OCI-LY7 (cell line): ENCODE measurements around the gene NDUFS6. TPM values are rescaled to one million over a fixed set of nuclear protein-coding genes. Genes with fewer than 3 reads are reported as not detected.

ENCODE experiments used
- BruUV-seq: library from RNA; stranded (reverse); fragments of 400-500 nt; replicated peaks from 2 replicates; lab custom pipeline; 2021; lab: Mats Ljungman, UMichigan
- CTCF ChIA-PET: fragments of 300-600 bp; sonication (Branson Sonifier 250); formaldehyde crosslinking; loops from one replicate; lab custom pipeline; 2022; ENCODE audit warnings: antibody characterized with exemption; ENCODE audit not compliant: unreplicated experiment; lab: Charles Lee
- POLR2A ChIA-PET: fragments of 300-600 bp; sonication (Branson Sonifier 250); formaldehyde crosslinking; loops from one replicate; lab custom pipeline; 2022; ENCODE audit warnings: antibody characterized with exemption; lab: Charles Lee
- DNase-seq: peaks from one replicate; pipeline ENCODE4 v3.0.0-alpha.2; 2015; ENCODE audit warnings: low spot score
- H2AFZ ChIP-seq: fragments of 200-600 bp; sonication (generic), shearing (Covaris generic); 2 replicates; pipeline ENCODE4 v1.6.1; 2014; ENCODE audit warnings: mild to moderate bottlenecking, antibody characterized with exemption, low read length, moderate library complexity
- H3K27ac ChIP-seq: fragments of 200-600 bp; sonication (generic); 2 replicates; pipeline ENCODE4 v1.5.1; 2014; ENCODE audit warnings: mixed run types, low read depth, mild to moderate bottlenecking, moderate library complexity, low read length, inconsistent platforms; ENCODE audit not compliant: poor library complexity, severe bottlenecking
- H3K36me3 ChIP-seq: fragments of 200-600 bp; sonication (generic); 2 replicates; pipeline ENCODE4 v1.6.1; 2014; ENCODE audit warnings: mild to moderate bottlenecking, antibody characterized with exemption, low read length, moderate library complexity, mixed read lengths; ENCODE audit not compliant: insufficient read depth
- H3K4me1 ChIP-seq: fragments of 200-600 bp; sonication (generic); 2 replicates; pipeline ENCODE4 v1.5.1; 2014; ENCODE audit warnings: mild to moderate bottlenecking, low read length; ENCODE audit not compliant: insufficient read depth, poor library complexity, severe bottlenecking
- H3K4me2 ChIP-seq: fragments of 200-600 bp; sonication (generic); 2 replicates; pipeline ENCODE4 v1.6.1; 2014; ENCODE audit warnings: mild to moderate bottlenecking, low read length
- H3K4me3 ChIP-seq: fragments of 200-600 bp; sonication (generic); 2 replicates; pipeline ENCODE4 v1.5.1; 2014; ENCODE audit warnings: mild to moderate bottlenecking, low read depth, low read length; ENCODE audit not compliant: poor library complexity, severe bottlenecking
- H3K79me2 ChIP-seq: fragments of 200-600 bp; sonication (generic); 2 replicates; pipeline ENCODE4 v1.6.1; 2016; ENCODE audit warnings: low read depth, mild to moderate bottlenecking, low read length, moderate library complexity, mixed read lengths; ENCODE audit not compliant: insufficient read depth
- H3K9me2 ChIP-seq: fragments of 200-600 bp; sonication (generic); 2 replicates; pipeline ENCODE4 v1.6.1; 2016; ENCODE audit warnings: mild to moderate bottlenecking, low read length, mixed read lengths; ENCODE audit not compliant: insufficient read depth
- H3K9me3 ChIP-seq: fragments of 200-600 bp; sonication (generic); 2 replicates; pipeline ENCODE4 v1.6.1; 2014; ENCODE audit warnings: mild to moderate bottlenecking, mixed run types, low read length, mixed read lengths
- H4K20me1 ChIP-seq: fragments of 200-600 bp; sonication (generic); 2 replicates; pipeline ENCODE4 v1.6.1; 2014; ENCODE audit warnings: mild to moderate bottlenecking, antibody characterized with exemption, low read length, moderate library complexity, mixed read lengths; ENCODE audit not compliant: insufficient read depth
- CTCF ChIP-seq: fragments of 200-600 bp; sonication (generic); conservative IDR thresholded peaks from 2 replicates; pipeline ENCODE4 v1.5.1; 2014; ENCODE audit warnings: mild to moderate bottlenecking, antibody characterized with exemption, low read length, moderate library complexity, mixed read lengths
- EZH2phosphoT487 ChIP-seq: fragments of 200-600 bp; sonication (generic); IDR thresholded peaks from 2 replicates; pipeline ENCODE4 v1.6.1; 2018; ENCODE audit warnings: low read depth, borderline replicate concordance, mild to moderate bottlenecking, mixed run types, antibody characterized with exemption, low read length, moderate library complexity, mixed read lengths
- intact Hi-C: fragments of 100-400 bp; cut with micrococcal nuclease; formaldehyde crosslinking; loops from one replicate; pipeline ENCODE4 v1.10.0; 2022; ENCODE audit not compliant: unreplicated experiment
- total RNA-seq, 2 experiments: library from RNA; depleted of rRNA in 1 of 2; stranded (reverse); fragments of >200 nt in 1 of 2; shearing (Covaris generic) in 1 of 2; gene quantifications; 2 replicates each; pipeline ENCODE4 v1.2.3, GENCODE V29; 2014 to 2022

Gene NDUFS6
- total RNA-seq, 2 experiments from 2014 or later, result 41.5 to 58.7 TPM

- peaks cover 24% of the 10 kb centered on the region for H3K4me1 ChIP-seq
- intact Hi-C loops, result no loop called here
- H3K4me2 ChIP-seq, result no peak overlapping the region
- H3K9me2 ChIP-seq, result no peaks in the 10 kb centered on the region
- no peaks in the 10 kb centered on the region for H3K79me2 ChIP-seq
- H3K4me3 ChIP-seq, result no peak overlapping the region
- DNase-seq, result no peak
- TF ChIP-seq EZH2phosphoT487, result no peak
- TF ChIP-seq CTCF, result no peak
- CTCF ChIA-PET, result no interaction called here
- BruUV-seq, result no TSS peak
- H3K27ac ChIP-seq, result no peak overlapping the region
- POLR2A ChIA-PET, result no interaction called here
- H2AFZ ChIP-seq, result no peak overlapping the region
- H3K9me3 ChIP-seq, result no peaks in the 10 kb centered on the region
- H3K36me3 ChIP-seq, result no peaks in the 10 kb centered on the region
- no peaks in the 10 kb centered on the region for H4K20me1 ChIP-seq
Observed at GRCh38 chr5:1779782-1780613, 21.2 kb upstream of the NDUFS6 start.

- BruUV-seq, result no TSS peak
- H3K27ac ChIP-seq, result no peak overlapping the region
- H4K20me1 ChIP-seq, result no peaks in the 10 kb centered on the region
- TF ChIP-seq CTCF (no peak), EZH2phosphoT487 (no peak)
- POLR2A ChIA-PET, result no interaction called here
- no peak overlapping the region for H3K4me2 ChIP-seq
- no peaks in the 10 kb centered on the region for H3K79me2 ChIP-seq
- CTCF ChIA-PET, result no interaction called here
- H2AFZ ChIP-seq, result no peak overlapping the region
- no peak for DNase-seq
- peaks cover 28% of the 10 kb centered on the region for H3K4me1 ChIP-seq
- intact Hi-C loops, result no loop called here
- H3K9me2 ChIP-seq, result no peaks in the 10 kb centered on the region
- no peak overlapping the region for H3K4me3 ChIP-seq
- no peaks in the 10 kb centered on the region for H3K36me3 ChIP-seq
- H3K9me3 ChIP-seq, result no peaks in the 10 kb centered on the region
Observed at GRCh38 chr5:1780614-1780930, 20.6 kb upstream of the NDUFS6 start.

GRCh38 chr5:1781107-1781506 lies 20.1 kb upstream of the NDUFS6 start:
- ChIA-PET POLR2A (interaction anchor here (0.6 to 1.4 kb wide), 2 partner anchors 14 to 245 kb away, joined by 4 to 5 read pairs; no protein-coding TSS in a partner anchor), CTCF (no interaction called here)
- Histone ChIP-seq H3K4me1 (peaks cover 28% of the 10 kb centered on the region), H3K4me2 (no peak overlapping the region), H3K9me2 (no peaks in the 10 kb centered on the region), H3K27ac (no peak overlapping the region), H3K36me3 (no peaks in the 10 kb centered on the region), H3K4me3 (no peak overlapping the region), H2AFZ (no peak overlapping the region), H3K79me2 (no peaks in the 10 kb centered on the region), H3K9me3 (no peaks in the 10 kb centered on the region), H4K20me1 (no peaks in the 10 kb centered on the region)
- BruUV-seq, result no TSS peak
- TF ChIP-seq CTCF, result no peak
- no peak for TF ChIP-seq EZH2phosphoT487
- DNase-seq, result no peak
- intact Hi-C loops, result no loop called here
